IMR-90 (cell line): ENCODE results near the gene PRCD. TPM values are rescaled to one million over a fixed set of nuclear protein-coding genes. Genes with fewer than 3 reads are reported as not detected.

Experiments used
- ATAC-seq: fragments of 200-7000 bp; cut with Tn5 transposase; 2 replicates; pipeline ENCODE4 v1.9.1; 2020; ENCODE audit warnings: low read depth, mild to moderate bottlenecking, moderate library complexity
- BruUV-seq: library from RNA; stranded (reverse); fragments of 400-500 nt; replicated peaks from 2 replicates; lab custom pipeline; 2021; lab: Mats Ljungman, UMichigan
- CTCF ChIA-PET: fragments of 300-600 bp; formaldehyde crosslinking; extraction: SDS; loops from one replicate; lab custom pipeline; 2021; ENCODE audit warnings: antibody characterized with exemption; lab: Yijun Ruan, JAX
- POLR2A ChIA-PET: fragments of 300-600 bp; sonication (Branson Sonifier 250); formaldehyde crosslinking; loops from one replicate; lab custom pipeline; 2022; ENCODE audit warnings: antibody characterized with exemption; ENCODE audit not compliant: unreplicated experiment; lab: Charles Lee
- DNase-seq: peaks from one replicate; pipeline ENCODE4 v3.0.0; 2013
- H2AFZ ChIP-seq: replicated peaks from 2 replicates; pipeline ENCODE3; 2013; ENCODE audit warnings: low read length, mild to moderate bottlenecking; ENCODE audit not compliant: poor library complexity
- H2AK5ac ChIP-seq: 2 replicates; pipeline ENCODE4 v1.6.1; 2013; ENCODE audit warnings: low read depth, low read length, inconsistent platforms
- H2AK9ac ChIP-seq: replicated peaks from 2 replicates; pipeline ENCODE3; 2013; ENCODE audit warnings: mild to moderate bottlenecking, low read depth, low read length, moderate library complexity; ENCODE audit not compliant: poor library complexity
- H2BK120ac ChIP-seq: 2 replicates; pipeline ENCODE4 v1.6.1; 2013; ENCODE audit warnings: low read depth, low read length, inconsistent platforms
- H2BK15ac ChIP-seq: 3 replicates; pipeline ENCODE4 v1.6.1; 2013; ENCODE audit warnings: low read depth, low read length, inconsistent platforms
- H2BK20ac ChIP-seq: 2 replicates; pipeline ENCODE4 v1.6.1; 2013; ENCODE audit warnings: low read depth, mild to moderate bottlenecking, inconsistent platforms, low read length, moderate library complexity
- H2BK5ac ChIP-seq: 2 replicates; pipeline ENCODE4 v1.6.1; 2013; ENCODE audit warnings: mild to moderate bottlenecking, low read depth, low read length, inconsistent platforms; ENCODE audit not compliant: poor library complexity, severe bottlenecking
- H3K14ac ChIP-seq: replicated peaks from 2 replicates; pipeline ENCODE4 v1.6.1; 2013; ENCODE audit warnings: low read depth, low read length, inconsistent platforms
- H3K18ac ChIP-seq: 2 replicates; pipeline ENCODE4 v1.6.1; 2013; ENCODE audit warnings: low read depth, low read length, control low read depth
- H3K23ac ChIP-seq: 2 replicates; pipeline ENCODE4 v1.6.1; 2013; ENCODE audit warnings: low read depth, low read length, inconsistent platforms
- H3K27ac ChIP-seq: 2 replicates; pipeline ENCODE4 v1.5.1; 2013; ENCODE audit warnings: mild to moderate bottlenecking, control low read depth, low read length; ENCODE audit not compliant: insufficient read depth
- H3K27me3 ChIP-seq: 2 replicates; pipeline ENCODE4 v1.6.1; 2013; ENCODE audit warnings: low read length; ENCODE audit not compliant: control insufficient read depth, insufficient read depth
- H3K36me3 ChIP-seq: 2 replicates; pipeline ENCODE4 v1.6.1; 2013; ENCODE audit warnings: low read length, mixed read lengths; ENCODE audit not compliant: control insufficient read depth, insufficient read depth
- H3K4ac ChIP-seq: 2 replicates; pipeline ENCODE4 v1.6.1; 2013; ENCODE audit warnings: low read depth, low read length, inconsistent platforms
- H3K4me1 ChIP-seq: 2 replicates; pipeline ENCODE4 v1.6.1; 2013; ENCODE audit warnings: low read length, mixed read lengths; ENCODE audit not compliant: control insufficient read depth, insufficient read depth
- H3K4me2 ChIP-seq: 2 replicates; pipeline ENCODE4 v1.6.1; 2013; ENCODE audit warnings: low read depth, mild to moderate bottlenecking, control low read depth, low read length, moderate library complexity
- H3K4me3 ChIP-seq: 2 replicates; pipeline ENCODE4 v1.5.1; 2013; ENCODE audit warnings: low read depth, mild to moderate bottlenecking, control low read depth, low read length, moderate library complexity; ENCODE audit not compliant: insufficient read depth
- H3K56ac ChIP-seq: 2 replicates; pipeline ENCODE4 v1.6.1; 2013; ENCODE audit warnings: low read length, inconsistent platforms; ENCODE audit not compliant: insufficient read depth; ENCODE audit errors: extremely low read depth
- H3K79me1 ChIP-seq, 2 experiments: 2 replicates each; pipeline ENCODE4 v1.6.1; 2013; ENCODE audit warnings: low read length in 2 of 2, inconsistent platforms in 1 of 2, low read depth in 1 of 2
- H3K9ac ChIP-seq: 2 replicates; pipeline ENCODE4 v1.6.1; 2013; ENCODE audit warnings: low read depth, low read length, control low read depth
- H3K9me1 ChIP-seq: 2 replicates; pipeline ENCODE4 v1.6.1; 2013; ENCODE audit warnings: low read length, inconsistent platforms; ENCODE audit not compliant: insufficient read depth
- H3K9me3 ChIP-seq: 2 replicates; pipeline ENCODE4 v1.6.1; 2013; ENCODE audit warnings: low read length; ENCODE audit not compliant: control insufficient read depth, insufficient read depth
- H4K20me1 ChIP-seq: 2 replicates; pipeline ENCODE4 v1.6.1; 2013; ENCODE audit warnings: low read length, inconsistent platforms; ENCODE audit not compliant: insufficient read depth
- H4K5ac ChIP-seq: 2 replicates; pipeline ENCODE4 v1.6.1; 2013; ENCODE audit warnings: mild to moderate bottlenecking, low read depth, low read length, control low read depth
- H4K8ac ChIP-seq, 2 experiments: 2 replicates each; pipeline ENCODE4 v1.6.1; 2013; ENCODE audit warnings: low read depth in 2 of 2, low read length in 2 of 2, control low read depth in 1 of 2, inconsistent platforms in 1 of 2
- H4K91ac ChIP-seq: 2 replicates; pipeline ENCODE4 v1.6.1; 2013; ENCODE audit warnings: low read depth, low read length, inconsistent platforms; ENCODE audit not compliant: insufficient read depth
- CEBPB ChIP-seq: IDR thresholded peaks from 2 replicates; pipeline ENCODE4 v1.6.1; 2012; ENCODE audit warnings: low read depth, low read length, improper control_type of control experiment
- CHD1 ChIP-seq: IDR thresholded peaks from 2 replicates; pipeline ENCODE4 v1.6.1; 2012; ENCODE audit warnings: low read depth, low read length, improper control_type of control experiment
- MAFK ChIP-seq: IDR thresholded peaks from 2 replicates; pipeline ENCODE4 v1.6.1; 2012; ENCODE audit warnings: low read depth, low read length, improper control_type of control experiment
- MXI1 ChIP-seq: IDR thresholded peaks from 2 replicates; pipeline ENCODE4 v1.6.1; 2012; ENCODE audit warnings: low read depth, mild to moderate bottlenecking, low read length, moderate library complexity, borderline replicate concordance
- POLR2A ChIP-seq: IDR thresholded peaks from 2 replicates; pipeline ENCODE4 v1.6.1; 2012; ENCODE audit warnings: mild to moderate bottlenecking, low read depth, low read length
- RAD21 ChIP-seq: IDR thresholded peaks from 2 replicates; pipeline ENCODE4 v1.6.1; 2012; ENCODE audit warnings: low read length, improper control_type of control experiment
- RFX5 ChIP-seq: IDR thresholded peaks from 2 replicates; pipeline ENCODE4 v1.8.0; 2012; ENCODE audit warnings: low read depth, mild to moderate bottlenecking, low read length, moderate library complexity
- WGBS, 2 experiments: methylation state at CpG; one replicate each; pipeline versions ENCODE4 v1.1.5 to v1.1.7; 2013; ENCODE audit warnings: missing lambda C conversion rate in 2 of 2; ENCODE audit not compliant: insufficient read length in 1 of 2; ENCODE audit errors: extremely low coverage in 2 of 2; 5-methylcytosine and 5-hydroxymethylcytosine counted together
- dilution Hi-C: fragments of 300-500 bp; cut with HindIII; formaldehyde crosslinking; loops from one replicate; pipeline ENCODE4 v1.14.3; 2018; ENCODE audit warnings: low sequenced_read_pairs; ENCODE audit not compliant: unreplicated experiment
- in situ Hi-C: fragments of 300-500 bp; cut with MboI; formaldehyde crosslinking; loops from 3 replicates; pipeline ENCODE4 v1.14.3; 2019; ENCODE audit warnings: low sequenced_read_pairs, inconsistent platforms, mixed read lengths
- intact Hi-C: fragments of 100-400 bp; cut with micrococcal nuclease; formaldehyde crosslinking; loops from 2 replicates; pipeline ENCODE4 v1.10.0; 2022
- polyA plus RNA-seq, 3 experiments: library from polyadenylated mRNA; depleted of rRNA; stranded (reverse); fragments of >200 nt; gene quantifications; 2 replicates each; pipeline ENCODE4 v1.2.3, GENCODE V29; 2012; ENCODE audit warnings: low replicate concordance in 1 of 3
- total RNA-seq: library from RNA; depleted of rRNA; stranded (reverse); fragments of >200 nt; gene quantifications from 2 replicates; pipeline ENCODE4 v1.2.3, GENCODE V29; 2012
- TF ChIP-seq, protein P1 (sequence below): fragments of 150-350 bp; IDR thresholded peaks from 2 replicates; pipeline ENCODE4 v1.6.1; 2016; ENCODE audit warnings: low read depth, mild to moderate bottlenecking, low read length, moderate library complexity, borderline replicate concordance

The PRCD gene
- total and polyA plus RNA-seq, 2 of the 4 experiments (the other 2 are of a cell fraction) = 0.32 TPM; not detected in 1

DNA sequence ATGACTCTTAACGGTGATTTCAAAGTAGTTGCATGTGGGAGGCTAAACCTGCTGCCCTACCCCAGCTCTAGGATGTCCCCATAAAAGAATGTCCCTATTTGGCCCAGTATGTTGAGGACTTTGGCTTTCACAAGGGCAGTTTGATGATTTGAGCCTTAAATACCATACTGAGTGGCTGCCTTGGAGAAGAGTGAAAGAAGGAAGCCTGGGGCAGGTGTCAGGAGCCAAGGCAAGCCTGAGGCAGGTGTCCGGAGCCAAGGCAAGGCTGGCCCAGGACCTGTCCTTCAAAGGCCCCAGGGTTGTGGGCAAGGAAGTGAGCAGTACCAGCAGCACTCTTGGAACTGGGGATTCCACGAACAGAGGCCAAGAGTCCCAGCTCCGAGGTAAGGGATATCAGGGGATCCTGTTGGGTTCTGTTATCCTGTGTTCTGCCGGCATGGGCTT, 27.2 kb downstream of the PRCD start:
- TF ChIP-seq MAFK (no peak), RAD21 (no peak), RFX5 (no peak), CHD1 (no peak), POLR2A (no peak), MXI1 (no peak), CEBPB (no peak)
- TF ChIP-seq, protein P1, sequence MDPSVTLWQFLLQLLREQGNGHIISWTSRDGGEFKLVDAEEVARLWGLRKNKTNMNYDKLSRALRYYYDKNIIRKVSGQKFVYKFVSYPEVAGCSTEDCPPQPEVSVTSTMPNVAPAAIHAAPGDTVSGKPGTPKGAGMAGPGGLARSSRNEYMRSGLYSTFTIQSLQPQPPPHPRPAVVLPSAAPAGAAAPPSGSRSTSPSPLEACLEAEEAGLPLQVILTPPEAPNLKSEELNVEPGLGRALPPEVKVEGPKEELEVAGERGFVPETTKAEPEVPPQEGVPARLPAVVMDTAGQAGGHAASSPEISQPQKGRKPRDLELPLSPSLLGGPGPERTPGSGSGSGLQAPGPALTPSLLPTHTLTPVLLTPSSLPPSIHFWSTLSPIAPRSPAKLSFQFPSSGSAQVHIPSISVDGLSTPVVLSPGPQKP = no peak
- H3K36me3 ChIP-seq = peaks cover 22% of the 10 kb centered on the region
- H2BK5ac ChIP-seq = no peak overlapping the region
- no peak for ATAC-seq
- no peak overlapping the region for H3K4me3 ChIP-seq
- no peak overlapping the region for H3K27ac ChIP-seq
- intact Hi-C loops = no loop called here
- no peak overlapping the region for H2AK9ac ChIP-seq
- H4K91ac ChIP-seq = no peak overlapping the region
- dilution Hi-C loops = no loop called here
- peaks cover 6% of the 10 kb centered on the region for H3K9me3 ChIP-seq
- H2BK15ac ChIP-seq = no peak overlapping the region
- no peak overlapping the region for H2BK20ac ChIP-seq
- H3K79me1 ChIP-seq = peaks cover 7 to 25% of the 10 kb centered on the region in 2 experiments
- no CpG with 5 or more reads among the region's 5 CpGs for WGBS, 2 experiments
- H3K9ac ChIP-seq = no peak overlapping the region
- POLR2A ChIA-PET = interaction anchor here (0.6 kb wide), 2 partner anchors 20 to 117 kb away, joined by 3 read pairs; no protein-coding TSS in a partner anchor
- H4K20me1 ChIP-seq = peaks cover 53% of the 10 kb centered on the region
- H4K5ac ChIP-seq = no peak overlapping the region
- no peak overlapping the region for H3K4me2 ChIP-seq
- no peak overlapping the region for H3K4ac ChIP-seq
- H2BK120ac ChIP-seq = no peak overlapping the region
- H2AK5ac ChIP-seq = no peak overlapping the region
- no peaks in the 10 kb centered on the region for H3K27me3 ChIP-seq
- CTCF ChIA-PET = interaction anchor here (1.3 kb wide), 1 partner anchor 8 kb away, joined by 4 read pairs; no protein-coding TSS in a partner anchor
- H3K9me1 ChIP-seq = peaks cover 8% of the 10 kb centered on the region
- no peak overlapping the region for H3K14ac ChIP-seq
- BruUV-seq = no TSS peak
- H3K18ac ChIP-seq = no peak overlapping the region
- DNase-seq = no peak
- in situ Hi-C loops = no loop called here
- no peak overlapping the region for H2AFZ ChIP-seq
- no peak overlapping the region for H3K56ac ChIP-seq
- peaks cover 1% of the 10 kb centered on the region for H3K4me1 ChIP-seq
- H4K8ac ChIP-seq = no peak overlapping the region
- no peak overlapping the region for H3K23ac ChIP-seq
